Epithelial cell of proximal tubule (primary cell): ENCODE data around the gene UBN1. TPM values are rescaled to one million over a fixed set of nuclear protein-coding genes. Genes with fewer than 3 reads are reported as not detected.

Experiments used
- DNase-seq: peaks from one replicate; pipeline ENCODE4 v3.0.0-alpha.2; 2011; ENCODE audit warnings: low read depth
- H3K4me3 ChIP-seq: 2 replicates; pipeline ENCODE4 v1.5.1; 2011; ENCODE audit warnings: low read depth, mild to moderate bottlenecking, low read length
- CTCF ChIP-seq: conservative IDR thresholded peaks from 2 replicates; pipeline ENCODE4 v1.5.1; 2012; ENCODE audit warnings: low read depth, mild to moderate bottlenecking, low read length
- total RNA-seq: library from RNA; depleted of rRNA; stranded (reverse); fragments of >200 nt; gene quantifications from 2 replicates; pipeline ENCODE4 v1.2.3, GENCODE V29; 2015

Gene UBN1
- total RNA-seq, 1 donor from 2014 or later, result 24.5 TPM

- TF ChIP-seq CTCF, result no peak
- H3K4me3 ChIP-seq, result no peak overlapping the region
- no peak for DNase-seq
These were observed 22.0 kb downstream of the UBN1 start for GRCh38 chr16:4869147-4869805.

GRCh38 chr16:4870138-4870671 is 22.9 kb downstream of the UBN1 start:
- no peak for TF ChIP-seq CTCF
- no peak for DNase-seq
- H3K4me3 ChIP-seq, result no peak overlapping the region

GRCh38 chr16:4871071-4871470 is 23.8 kb downstream of the UBN1 start:
- no peak overlapping the region for H3K4me3 ChIP-seq
- TF ChIP-seq CTCF, result no peak
- DNase-seq, result no peak

GRCh38 chr16:4873091-4873490 is 25.8 kb downstream of the UBN1 start:
- TF ChIP-seq CTCF, result no peak
- H3K4me3 ChIP-seq, result no peak overlapping the region
- DNase-seq, result no peak

- no peak overlapping the region for H3K4me3 ChIP-seq
- no peak for DNase-seq
- no peak for TF ChIP-seq CTCF
These were observed 27.4 kb downstream of the UBN1 start for GRCh38 chr16:4874666-4875065.

- no peak overlapping the region for H3K4me3 ChIP-seq
- no peak for TF ChIP-seq CTCF
- no peak for DNase-seq
These were observed 29.5 kb downstream of the UBN1 start for GRCh38 chr16:4876646-4877379.
